Measurements from ENCODE around the gene TAF8.

TAF8 gene

GRCh38 chr6:42125663-42126062 is 75.3 kb downstream of the TAF8 start:
- DNase-seq (ENCODE audit: low read depth) = no peak

GRCh38 chr6:42128460-42129359 is 78.4 kb downstream of the TAF8 start:
- no peak for DNase-seq (ENCODE audit: low read depth)

- DNase-seq (ENCODE audit: low read depth) = no peak
Observed at GRCh38 chr6:42129360-42129676, 79.0 kb downstream of the TAF8 start.

GRCh38 chr6:42131531-42131930 is 81.2 kb downstream of the TAF8 start:
- no peak for DNase-seq (ENCODE audit: low read depth)

GRCh38 chr6:42133926-42134325 is 83.6 kb downstream of the TAF8 start:
- no peak for DNase-seq (ENCODE audit: low read depth)

DNA sequence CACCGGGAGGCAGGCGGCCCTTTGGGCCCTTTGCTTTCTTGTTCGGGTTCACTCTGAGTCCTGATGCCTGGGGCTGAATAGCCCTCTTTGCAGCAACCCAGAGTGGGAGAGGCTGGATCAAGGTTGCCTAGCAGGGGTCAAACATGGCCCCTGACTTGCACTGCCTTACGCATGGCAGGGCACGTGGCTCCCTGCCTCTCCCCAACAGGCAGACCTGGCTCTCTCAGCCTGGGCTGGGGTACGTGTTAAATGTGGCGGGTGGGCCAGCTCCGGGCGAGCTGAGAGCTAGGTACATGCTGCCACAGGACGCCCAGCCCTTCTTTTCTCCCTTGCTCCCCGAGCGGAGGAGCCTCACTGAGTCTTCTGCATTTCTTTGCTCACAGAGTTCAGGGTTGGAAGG is 84.8 kb downstream of the TAF8 start:
- no peak for DNase-seq (ENCODE audit: low read depth)

DNA sequence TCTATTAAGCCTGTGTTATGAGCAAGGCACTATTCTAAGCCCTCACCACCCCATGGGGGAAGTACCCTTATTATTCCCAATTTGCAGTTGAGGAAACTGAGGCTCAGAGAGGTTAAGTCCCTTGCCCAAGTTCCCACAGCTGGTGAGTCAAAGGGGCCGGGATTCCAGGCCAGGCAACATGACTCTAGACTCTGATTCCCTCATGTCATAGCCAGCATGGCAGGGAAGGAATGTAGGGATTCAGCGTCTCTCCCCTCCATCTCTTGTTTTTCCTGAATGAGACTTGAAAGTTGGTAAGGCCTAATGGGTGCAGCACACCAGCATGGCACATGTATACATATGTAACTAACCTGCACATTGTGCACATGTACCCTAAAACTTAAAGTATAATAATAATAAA is 85.4 kb downstream of the TAF8 start:
- no peak for DNase-seq (ENCODE audit: low read depth)

DNA sequence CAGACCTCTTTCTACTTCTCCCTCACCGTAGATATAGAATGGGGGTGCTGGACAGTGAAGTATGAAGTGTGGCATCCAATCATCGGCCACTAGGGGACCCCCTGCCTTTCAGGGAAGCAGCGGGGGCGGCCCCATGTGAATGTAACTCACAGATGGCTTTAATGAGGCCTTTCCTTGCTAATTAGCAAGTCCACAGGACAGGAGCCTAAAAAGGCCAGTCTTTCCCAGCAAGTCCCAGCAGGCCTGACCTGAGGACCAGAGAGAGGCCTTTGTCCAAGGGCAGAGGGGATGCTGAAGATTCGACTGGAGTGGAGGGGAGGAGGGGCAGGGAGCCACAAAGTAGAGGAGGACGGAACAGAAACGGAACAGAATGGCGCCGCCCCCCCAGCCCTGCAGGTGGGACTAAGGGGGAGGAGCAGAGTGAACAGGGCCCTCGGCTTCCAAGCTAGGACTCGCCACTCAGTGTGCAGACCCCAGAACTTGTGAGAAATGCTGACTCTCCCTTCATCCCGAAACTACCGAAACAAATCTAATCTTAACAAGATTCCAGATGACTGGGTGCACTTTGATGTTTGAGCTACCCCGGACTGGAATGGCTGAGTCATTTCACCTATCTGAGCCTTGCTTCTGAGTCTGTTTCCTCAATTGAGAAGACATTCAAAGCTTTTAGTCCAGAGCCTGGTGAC is 86.3 kb downstream of the TAF8 start:
- DNase-seq (ENCODE audit: low read depth) = peak; percentile 6

Data from stimulated activated CD4-positive, alpha-beta T cell treated with anti-CD3 and anti-CD28 coated beads, Interleukin-2, amount 100 ng/mL, for 4 hours (primary cell).